Measurements from ENCODE around the gene NDC1.
"Not testable (repeated sequence)": the region's sequence is repeated elsewhere in the genome, so short reads cannot be mapped to it uniquely, and the experiment has no call there.

Gene NDC1

GRCh38 chr1:53822931-53823330 is 15.2 kb downstream of the NDC1 start:
- no peak for DNase-seq

GRCh38 chr1:53821380-53821779 is 16.7 kb downstream of the NDC1 start:
- no peak for DNase-seq

GRCh38 chr1:53819387-53819786 is 18.7 kb downstream of the NDC1 start:
- no peak for DNase-seq

- DNase-seq: not testable (repeated sequence)
Measured at GRCh38 chr1:53816584-53816983, 21.5 kb downstream of the NDC1 start.

GRCh38 chr1:53815484-53815883 is 22.6 kb downstream of the NDC1 start:
- DNase-seq: not testable (repeated sequence)

- peak; percentile 39 for DNase-seq
Measured at GRCh38 chr1:53811414-53811851, 26.7 kb downstream of the NDC1 start.

- DNase-seq: no peak
Measured at GRCh38 chr1:53810497-53810896, 27.6 kb downstream of the NDC1 start.

GRCh38 chr1:53810007-53810406 is 28.1 kb downstream of the NDC1 start:
- no peak for DNase-seq

GRCh38 chr1:53807916-53808315 is 30.2 kb downstream of the NDC1 start:
- DNase-seq: no peak

GRCh38 chr1:53804791-53805505 is 33.1 kb downstream of the NDC1 start:
- DNase-seq: no peak

- DNase-seq: no peak
Measured at GRCh38 chr1:53804181-53804580, 33.9 kb downstream of the NDC1 start.

GRCh38 chr1:53800621-53801020 is 37.5 kb downstream of the NDC1 start:
- DNase-seq: no peak

GRCh38 chr1:53799141-53799540 is 39.0 kb downstream of the NDC1 start:
- no peak for DNase-seq

GRCh38 chr1:53792806-53793205 is 45.3 kb downstream of the NDC1 start:
- DNase-seq: no peak

GRCh38 chr1:53787655-53788054 is 50.4 kb downstream of the NDC1 start:
- DNase-seq: no peak

GRCh38 chr1:53783056-53783455 is 55.0 kb downstream of the NDC1 start:
- peak; percentile 80 for DNase-seq

- no peak for DNase-seq
Measured at GRCh38 chr1:53781654-53782053, 56.4 kb downstream of the NDC1 start.

GRCh38 chr1:53777272-53777671 is 60.8 kb downstream of the NDC1 start:
- no peak for DNase-seq

GRCh38 chr1:53771648-53772047 is 66.4 kb downstream of the NDC1 start:
- peak; percentile 29 for DNase-seq

GRCh38 chr1:53769780-53770179 is 68.3 kb downstream of the NDC1 start:
- no peak for DNase-seq

- DNase-seq: no peak
Measured at GRCh38 chr1:53769184-53769583, 68.9 kb downstream of the NDC1 start.

- peak; percentile 6 for DNase-seq
Measured at GRCh38 chr1:53766831-53767405, 71.2 kb downstream of the NDC1 start.

- DNase-seq: no peak
Measured at GRCh38 chr1:53766194-53766742, 71.8 kb downstream of the NDC1 start.

GRCh38 chr1:53765657-53766056 is 72.4 kb downstream of the NDC1 start:
- DNase-seq: peak; percentile 44

GRCh38 chr1:53763911-53764310 is 74.2 kb downstream of the NDC1 start:
- no peak for DNase-seq

Measured in activated CD4-positive, alpha-beta T cell treated with anti-CD3 and anti-CD28 coated beads, Interleukin-10, Interleukin-2, amounts not matched to agents 100 ng/mL and 50 ng/mL, durations not matched to agents 16 hours and 8 hours (primary cell).